HFF-Myc (cell line): ENCODE data around the gene MS4A15.

ENCODE experiments used
- DNase-seq: peaks from one replicate; pipeline ENCODE4 v3.0.0-alpha.2; 2011; ENCODE audit warnings: low read depth; ENCODE audit errors: extremely low read depth
- H3K4me3 ChIP-seq: replicated peaks from 2 replicates; pipeline ENCODE4 v1.5.1; 2011; ENCODE audit warnings: low read depth, mild to moderate bottlenecking, control low read depth, low read length
- TF ChIP-seq, protein P1 (sequence below): IDR thresholded peaks from 2 replicates; pipeline ENCODE4 v1.5.1; 2012; ENCODE audit warnings: mild to moderate bottlenecking, low read depth, low read length, control low read depth; ENCODE audit errors: missing control alignments

MS4A15 gene

DNA sequence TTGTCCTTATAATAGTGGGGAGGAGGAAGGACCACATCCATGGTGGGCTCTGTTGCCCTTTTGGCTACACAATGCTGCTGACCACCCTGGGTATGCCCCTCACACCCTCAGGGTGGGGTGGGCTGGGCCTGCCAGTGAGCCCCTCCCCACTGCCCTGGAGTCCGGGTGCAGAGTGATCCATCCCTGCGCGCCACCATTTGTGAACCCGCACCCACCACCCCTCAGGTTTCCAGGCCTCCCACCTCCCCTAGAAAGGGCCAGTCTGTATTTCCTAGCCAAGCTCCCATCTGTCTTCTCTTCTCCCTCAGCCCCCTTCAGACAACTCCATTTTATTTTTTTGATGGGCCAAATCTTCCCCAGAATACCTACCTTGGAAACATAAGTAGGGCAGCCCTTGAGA, 53.5 kb downstream of the MS4A15 start:
- no peak for DNase-seq
- TF ChIP-seq, protein P1, sequence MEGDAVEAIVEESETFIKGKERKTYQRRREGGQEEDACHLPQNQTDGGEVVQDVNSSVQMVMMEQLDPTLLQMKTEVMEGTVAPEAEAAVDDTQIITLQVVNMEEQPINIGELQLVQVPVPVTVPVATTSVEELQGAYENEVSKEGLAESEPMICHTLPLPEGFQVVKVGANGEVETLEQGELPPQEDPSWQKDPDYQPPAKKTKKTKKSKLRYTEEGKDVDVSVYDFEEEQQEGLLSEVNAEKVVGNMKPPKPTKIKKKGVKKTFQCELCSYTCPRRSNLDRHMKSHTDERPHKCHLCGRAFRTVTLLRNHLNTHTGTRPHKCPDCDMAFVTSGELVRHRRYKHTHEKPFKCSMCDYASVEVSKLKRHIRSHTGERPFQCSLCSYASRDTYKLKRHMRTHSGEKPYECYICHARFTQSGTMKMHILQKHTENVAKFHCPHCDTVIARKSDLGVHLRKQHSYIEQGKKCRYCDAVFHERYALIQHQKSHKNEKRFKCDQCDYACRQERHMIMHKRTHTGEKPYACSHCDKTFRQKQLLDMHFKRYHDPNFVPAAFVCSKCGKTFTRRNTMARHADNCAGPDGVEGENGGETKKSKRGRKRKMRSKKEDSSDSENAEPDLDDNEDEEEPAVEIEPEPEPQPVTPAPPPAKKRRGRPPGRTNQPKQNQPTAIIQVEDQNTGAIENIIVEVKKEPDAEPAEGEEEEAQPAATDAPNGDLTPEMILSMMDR, result no peak
- H3K4me3 ChIP-seq, result no peak overlapping the region

DNA sequence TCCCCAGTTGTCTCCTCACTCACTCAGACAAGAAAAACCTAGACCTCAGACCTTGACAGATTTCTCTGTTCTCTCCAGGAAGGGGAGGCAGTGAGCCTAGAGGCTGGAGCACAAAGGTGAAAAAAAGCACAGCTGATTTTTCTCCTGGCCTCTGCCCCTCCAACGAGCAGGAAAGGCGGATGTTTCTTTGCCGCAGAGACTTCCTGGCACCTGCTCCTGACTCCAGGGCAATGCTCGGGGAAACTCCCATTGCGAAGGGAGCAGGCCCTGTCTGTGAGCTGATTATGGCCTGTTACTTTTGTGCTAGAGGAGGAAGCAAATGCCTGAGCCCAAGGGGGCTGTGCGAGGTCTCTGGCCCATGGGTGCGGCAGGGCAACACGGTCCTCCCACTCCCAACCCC, 53.9 kb downstream of the MS4A15 start:
- no peak overlapping the region for H3K4me3 ChIP-seq
- TF ChIP-seq, protein P1, result no peak
- DNase-seq, result no peak

DNA sequence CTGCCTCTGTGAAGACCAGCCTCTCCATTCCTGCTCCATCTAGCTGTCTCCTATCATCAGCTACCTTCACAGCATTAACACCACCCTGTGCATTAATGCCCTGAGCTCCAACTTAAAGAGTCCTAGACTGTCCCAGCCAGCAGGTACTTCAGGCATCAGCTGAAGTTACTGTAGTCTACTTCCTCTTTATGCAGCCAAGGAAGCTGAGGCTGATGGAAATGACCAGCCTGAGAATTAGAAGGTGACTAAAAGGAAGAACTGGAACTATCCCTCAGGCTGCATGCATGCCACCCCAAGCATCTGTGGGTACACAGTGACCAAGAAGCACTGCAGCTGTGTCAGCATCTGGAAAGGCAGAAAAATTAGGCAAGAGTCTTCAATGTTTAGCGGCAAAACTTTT, 56.7 kb downstream of the MS4A15 start:
- no peak overlapping the region for H3K4me3 ChIP-seq
- DNase-seq, result no peak
- TF ChIP-seq, protein P1, result no peak

DNA sequence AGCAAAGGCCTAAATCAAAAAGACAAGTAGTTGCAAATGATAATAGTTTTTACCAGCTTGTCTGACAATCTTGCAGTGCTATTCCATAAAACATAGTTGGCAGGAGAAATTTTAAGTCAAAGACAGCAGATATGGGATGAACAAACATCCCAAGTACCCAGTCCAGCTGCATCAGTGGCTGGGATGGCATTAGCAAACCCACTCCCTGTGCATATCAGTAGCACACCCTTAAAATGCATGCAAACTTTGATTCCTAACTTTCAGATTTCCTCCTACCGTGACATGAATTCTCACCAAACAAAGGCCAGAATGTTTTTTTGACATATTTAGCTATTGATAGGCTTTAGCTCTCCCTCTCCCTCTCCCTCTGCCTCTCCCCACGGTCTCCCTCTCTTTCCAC, 57.4 kb downstream of the MS4A15 start:
- no peak for DNase-seq
- no peak overlapping the region for H3K4me3 ChIP-seq
- TF ChIP-seq, protein P1, result no peak

DNA sequence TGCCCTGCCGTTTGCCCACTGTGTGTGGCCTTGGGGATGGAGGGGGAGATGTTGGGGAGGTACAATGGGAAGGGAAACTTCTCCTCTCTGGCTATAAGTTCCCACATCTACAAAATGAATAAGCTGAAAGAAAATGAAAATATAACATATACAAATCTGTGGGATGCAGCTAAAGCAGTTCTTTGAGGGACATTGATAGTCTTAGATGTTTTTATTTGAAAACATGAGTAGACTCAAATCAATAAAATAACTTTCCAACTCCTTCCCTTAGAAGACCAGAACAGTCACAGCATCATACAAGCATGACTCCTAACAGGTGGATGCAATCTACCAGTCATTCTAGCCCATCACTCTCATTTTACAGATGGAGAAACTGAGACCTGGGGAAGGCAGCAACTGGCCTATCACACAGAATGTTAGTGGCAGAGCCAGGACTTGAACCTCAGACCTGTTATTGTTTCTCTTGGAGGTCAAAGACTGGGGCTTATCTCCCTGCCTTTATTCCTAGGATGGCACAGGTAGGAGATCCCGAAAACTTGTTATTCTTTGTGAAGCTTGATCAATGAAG, 60.0 kb downstream of the MS4A15 start:
- no peak for DNase-seq
- TF ChIP-seq, protein P1, result no peak
- H3K4me3 ChIP-seq, result no peak overlapping the region

DNA sequence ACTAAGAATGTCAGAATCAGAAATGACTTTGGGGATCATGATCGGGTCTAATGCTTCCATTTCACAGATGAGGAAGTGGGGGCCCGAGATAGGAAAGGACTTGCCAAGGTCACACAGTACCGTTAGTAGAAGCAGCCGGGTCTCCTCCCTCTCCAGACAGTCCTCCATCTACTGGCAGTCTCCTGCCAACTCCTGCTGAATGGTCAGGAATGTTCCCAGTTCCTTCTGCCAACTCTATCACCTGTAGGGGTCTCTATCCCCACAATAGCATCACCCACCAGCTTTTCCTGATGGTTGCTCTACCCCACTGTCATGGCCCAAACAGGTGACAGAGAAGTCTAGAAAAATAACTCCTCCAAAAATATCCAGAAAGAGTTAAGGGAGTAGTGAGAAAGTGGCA, 61.4 kb downstream of the MS4A15 start:
- no peak for DNase-seq
- no peak overlapping the region for H3K4me3 ChIP-seq
- TF ChIP-seq, protein P1, result no peak
